ENCODE results near the gene ADORA2A.

The ADORA2A gene

DNA sequence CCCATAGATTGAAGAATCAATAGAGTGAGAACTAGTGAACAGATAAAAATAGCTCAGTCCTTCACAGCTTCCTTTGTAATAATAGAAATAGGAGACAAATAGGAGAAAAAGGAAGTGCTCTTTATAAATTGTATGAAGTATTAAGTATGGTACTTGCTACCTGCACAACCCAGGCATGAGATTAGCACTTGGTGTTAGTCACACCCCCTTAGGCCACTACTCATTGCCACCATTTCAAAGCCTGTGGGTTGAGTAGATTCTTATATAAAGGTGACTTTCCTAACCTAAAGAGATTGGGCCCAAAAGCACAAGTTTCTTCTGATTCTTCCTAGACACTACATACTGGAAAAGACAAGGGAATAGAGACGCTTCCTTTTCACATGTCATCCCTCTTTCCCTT, 37.7 kb upstream of the ADORA2A start:
- TF ChIP-seq, protein P1, sequence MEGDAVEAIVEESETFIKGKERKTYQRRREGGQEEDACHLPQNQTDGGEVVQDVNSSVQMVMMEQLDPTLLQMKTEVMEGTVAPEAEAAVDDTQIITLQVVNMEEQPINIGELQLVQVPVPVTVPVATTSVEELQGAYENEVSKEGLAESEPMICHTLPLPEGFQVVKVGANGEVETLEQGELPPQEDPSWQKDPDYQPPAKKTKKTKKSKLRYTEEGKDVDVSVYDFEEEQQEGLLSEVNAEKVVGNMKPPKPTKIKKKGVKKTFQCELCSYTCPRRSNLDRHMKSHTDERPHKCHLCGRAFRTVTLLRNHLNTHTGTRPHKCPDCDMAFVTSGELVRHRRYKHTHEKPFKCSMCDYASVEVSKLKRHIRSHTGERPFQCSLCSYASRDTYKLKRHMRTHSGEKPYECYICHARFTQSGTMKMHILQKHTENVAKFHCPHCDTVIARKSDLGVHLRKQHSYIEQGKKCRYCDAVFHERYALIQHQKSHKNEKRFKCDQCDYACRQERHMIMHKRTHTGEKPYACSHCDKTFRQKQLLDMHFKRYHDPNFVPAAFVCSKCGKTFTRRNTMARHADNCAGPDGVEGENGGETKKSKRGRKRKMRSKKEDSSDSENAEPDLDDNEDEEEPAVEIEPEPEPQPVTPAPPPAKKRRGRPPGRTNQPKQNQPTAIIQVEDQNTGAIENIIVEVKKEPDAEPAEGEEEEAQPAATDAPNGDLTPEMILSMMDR (IDR thresholded peaks at IDR 0.05; ENCODE audit: insufficient read depth, missing control alignments) = no peak

DNA sequence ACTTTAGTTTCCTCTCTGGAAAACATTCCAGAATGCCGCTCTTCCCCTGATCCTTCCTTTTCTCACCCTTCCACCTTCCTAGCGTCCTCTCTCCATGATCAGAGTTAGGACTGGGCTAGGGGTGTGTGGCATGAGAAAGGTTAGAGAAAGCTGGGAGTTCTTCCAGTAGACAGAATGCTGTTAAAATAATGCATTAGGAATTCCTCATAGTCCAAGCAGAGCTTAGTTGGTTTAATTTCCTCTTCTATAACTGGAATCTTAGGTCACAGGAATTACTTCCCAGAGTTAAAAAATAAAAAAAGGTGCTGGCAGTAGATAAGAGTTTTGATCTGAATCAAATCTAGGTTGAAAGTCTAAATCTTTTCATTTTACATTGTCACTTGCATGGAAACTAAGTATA, 37.2 kb upstream of the ADORA2A start:
- no peak for FAIRE-seq
- TF ChIP-seq, protein P1 (IDR thresholded peaks at IDR 0.05; ENCODE audit: insufficient read depth, missing control alignments) = no peak
- DNase-seq (ENCODE audit: insufficient read length, low spot score) = no peak

More for the DNA sequence above, 37.7 kb upstream of the ADORA2A start:
- no peak for FAIRE-seq
- no peak for DNase-seq (ENCODE audit: insufficient read length, low spot score)

DNA sequence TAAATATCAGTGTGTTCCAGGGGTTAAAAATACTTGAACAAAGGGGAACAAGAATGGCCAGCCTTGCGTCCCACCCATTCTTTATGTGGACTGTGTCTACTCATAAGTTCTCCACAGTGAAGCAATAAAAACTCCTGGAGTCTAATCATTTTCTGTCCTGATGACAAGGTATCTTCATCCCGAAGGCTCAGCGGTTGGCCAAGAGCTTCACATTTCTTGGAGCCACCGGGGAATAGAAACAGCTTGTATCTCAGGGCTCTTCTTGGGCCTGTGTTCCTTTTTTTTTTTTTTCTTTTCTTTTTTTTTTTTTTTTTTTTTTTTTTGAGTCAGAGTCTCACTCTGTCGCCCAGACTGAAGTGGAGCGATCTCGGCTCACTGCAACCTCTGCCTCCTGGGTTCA, 36.8 kb upstream of the ADORA2A start:
- TF ChIP-seq, protein P1 (IDR thresholded peaks at IDR 0.05; ENCODE audit: insufficient read depth, missing control alignments) = no peak
- FAIRE-seq (no peak), DNase-seq (ENCODE audit: insufficient read length, low spot score) (no peak)

DNA sequence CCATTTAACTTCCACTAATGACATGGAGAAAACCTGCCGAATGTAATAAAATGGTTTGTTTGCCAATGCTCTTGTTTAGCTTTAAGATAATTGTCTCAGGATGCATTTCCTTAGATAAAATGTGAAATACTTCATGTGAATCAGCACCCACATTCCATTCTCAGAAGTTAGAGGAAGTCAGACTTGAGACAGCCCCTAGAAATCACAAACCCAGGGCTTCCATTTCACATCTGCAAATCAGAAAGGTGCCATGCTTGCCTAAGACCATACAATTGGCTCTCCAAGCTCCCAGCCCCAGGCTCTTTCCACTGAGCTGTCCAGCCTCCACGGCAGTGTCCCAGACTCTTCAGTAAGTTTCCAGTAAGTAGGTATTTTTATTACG, 35.6 kb upstream of the ADORA2A start:
- FAIRE-seq = no peak
- DNase-seq (ENCODE audit: insufficient read length, low spot score) = no peak
- TF ChIP-seq, protein P1 (IDR thresholded peaks at IDR 0.05; ENCODE audit: insufficient read depth, missing control alignments) = no peak

DNA sequence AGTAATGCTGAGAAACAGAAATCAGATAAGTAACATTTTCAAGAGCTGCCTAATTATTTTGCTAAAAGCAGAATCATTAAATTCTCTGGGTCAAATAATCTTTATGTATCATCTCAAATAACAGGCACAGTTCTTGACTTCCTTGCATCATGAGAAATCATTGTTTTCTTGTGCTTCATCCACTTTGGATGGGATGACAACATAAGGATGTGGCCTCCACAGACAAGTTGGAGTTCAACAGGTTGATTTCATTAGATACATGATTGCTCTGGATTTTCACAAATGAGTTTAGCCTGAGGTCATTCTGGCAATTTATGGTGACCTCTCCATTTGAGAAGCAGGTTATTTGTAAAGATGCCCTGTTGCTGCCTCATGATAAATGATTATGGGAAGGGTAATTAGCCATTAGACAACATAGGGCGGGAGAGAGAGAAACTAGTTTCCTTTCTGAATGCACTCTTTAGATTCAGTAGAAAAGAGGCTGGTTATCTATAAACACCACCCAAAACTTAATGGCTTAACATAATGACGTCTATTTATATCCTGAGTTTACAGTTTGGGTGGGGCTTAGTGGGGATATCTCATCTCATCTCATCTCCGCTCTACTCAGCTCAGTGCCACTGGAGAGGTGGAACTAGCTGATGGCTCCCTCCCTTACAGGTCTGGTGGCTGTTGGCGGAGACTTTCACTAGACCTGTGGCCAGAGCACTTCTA, 35.0 kb upstream of the ADORA2A start:
- TF ChIP-seq, protein P1 (IDR thresholded peaks at IDR 0.05; ENCODE audit: insufficient read depth, missing control alignments) = no peak
- DNase-seq (ENCODE audit: insufficient read length, low spot score) = no peak
- FAIRE-seq = no peak

DNA sequence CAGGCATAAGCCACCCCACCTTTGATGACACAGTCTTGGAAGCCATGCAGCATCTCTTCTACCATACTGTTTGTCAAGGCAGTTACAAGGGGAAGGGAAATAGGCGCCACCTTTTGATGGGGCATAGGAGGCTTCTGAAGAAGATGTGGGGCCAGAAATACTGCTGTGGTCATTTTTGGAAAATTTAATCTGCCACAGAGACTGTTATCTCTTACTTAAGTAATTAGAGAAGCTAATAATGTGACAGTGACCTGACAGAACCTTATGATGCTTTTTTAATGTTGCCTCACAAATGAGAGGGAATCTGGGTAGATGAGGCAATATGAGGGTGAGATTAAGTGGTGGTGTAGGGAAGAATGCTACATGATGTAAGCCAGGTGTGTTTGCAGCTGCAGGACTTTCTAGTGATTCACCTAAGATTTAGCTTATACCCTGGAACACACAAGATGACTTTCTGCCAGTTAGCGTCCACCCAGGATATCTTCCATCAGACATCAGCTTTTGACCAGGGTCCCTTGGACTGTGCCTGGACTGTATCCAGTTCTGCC, 34.3 kb upstream of the ADORA2A start:
- no peak for DNase-seq (ENCODE audit: insufficient read length, low spot score)
- TF ChIP-seq, protein P1 (IDR thresholded peaks at IDR 0.05; ENCODE audit: insufficient read depth, missing control alignments) = no peak
- no peak for FAIRE-seq

DNA sequence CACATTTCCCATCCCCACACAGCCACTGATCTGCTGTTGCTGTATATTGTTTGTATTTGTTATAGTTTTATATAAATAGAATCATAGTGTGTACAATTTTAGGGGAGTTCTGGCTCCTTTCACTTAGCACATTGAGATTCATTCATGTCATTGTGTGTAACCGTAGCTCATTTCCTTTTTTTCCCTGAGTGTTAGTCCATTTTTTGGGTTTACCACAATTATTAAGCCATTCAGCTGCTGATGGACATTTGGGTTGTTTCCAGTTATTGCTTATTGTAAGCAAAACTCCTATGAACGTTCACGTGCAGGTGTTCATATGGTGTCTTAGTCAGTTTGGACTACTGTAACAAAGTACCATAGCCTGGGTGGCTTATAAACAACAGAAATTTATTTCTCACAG, 33.6 kb upstream of the ADORA2A start:
- FAIRE-seq = no peak
- no peak for DNase-seq (ENCODE audit: insufficient read length, low spot score)
- TF ChIP-seq, protein P1 (IDR thresholded peaks at IDR 0.05; ENCODE audit: insufficient read depth, missing control alignments) = no peak
